ENCODE data around the gene MYD88. TPM values are rescaled to one million over a fixed set of nuclear protein-coding genes. Genes with fewer than 3 reads are reported as not detected.
"Not testable (repeated sequence)": the region's sequence is repeated elsewhere in the genome, so short reads cannot be mapped to it uniquely, and the experiment has no call there.

Gene MYD88
- total RNA-seq, 1 experiment from 2014 or later: 2.1 TPM

GRCh38 chr3:38126121-38126892 lies 12.2 kb upstream of the MYD88 start:
- no peak for DNase-seq (ENCODE audit: low spot score)

DNA sequence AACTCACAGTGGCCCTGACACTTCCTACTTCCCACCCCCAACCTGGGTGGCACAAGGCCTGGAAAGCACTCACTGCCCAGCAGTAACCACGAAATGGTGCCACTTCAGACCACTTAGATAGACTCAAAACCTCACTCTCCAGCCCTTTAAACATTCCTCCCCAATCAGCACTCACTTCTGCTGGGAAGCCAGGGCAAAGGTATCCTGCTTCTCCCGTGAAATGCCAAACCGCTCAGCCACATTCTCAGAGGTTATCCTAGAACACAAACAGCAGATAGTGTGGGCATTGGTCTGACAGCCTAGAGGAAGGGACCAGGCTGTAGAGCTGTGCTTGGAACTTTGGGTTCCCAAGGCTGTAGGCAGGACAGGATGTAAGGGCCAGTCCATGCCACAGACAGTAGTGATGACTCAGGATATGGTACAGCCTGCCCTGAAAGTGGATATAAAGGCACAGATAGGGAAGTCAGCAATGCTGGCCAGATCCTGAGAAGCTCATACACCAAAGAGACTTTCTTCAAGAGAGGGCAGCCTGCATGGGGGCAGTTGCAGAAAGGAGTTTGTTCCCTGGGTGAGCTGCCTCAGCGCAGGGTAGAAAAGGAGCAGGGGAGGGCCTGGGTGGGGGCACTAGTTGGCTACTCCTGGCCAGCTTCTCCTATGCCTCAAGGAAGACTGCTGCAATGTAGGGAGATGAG lies 10.7 kb upstream of the MYD88 start:
- DNase-seq (ENCODE audit: low spot score): no peak

GRCh38 chr3:38128303-38128655 lies 10.2 kb upstream of the MYD88 start:
- no peak for DNase-seq (ENCODE audit: low spot score)

- DNase-seq (ENCODE audit: low spot score): no peak
Measured at GRCh38 chr3:38129058-38129457, 9.4 kb upstream of the MYD88 start.

DNA sequence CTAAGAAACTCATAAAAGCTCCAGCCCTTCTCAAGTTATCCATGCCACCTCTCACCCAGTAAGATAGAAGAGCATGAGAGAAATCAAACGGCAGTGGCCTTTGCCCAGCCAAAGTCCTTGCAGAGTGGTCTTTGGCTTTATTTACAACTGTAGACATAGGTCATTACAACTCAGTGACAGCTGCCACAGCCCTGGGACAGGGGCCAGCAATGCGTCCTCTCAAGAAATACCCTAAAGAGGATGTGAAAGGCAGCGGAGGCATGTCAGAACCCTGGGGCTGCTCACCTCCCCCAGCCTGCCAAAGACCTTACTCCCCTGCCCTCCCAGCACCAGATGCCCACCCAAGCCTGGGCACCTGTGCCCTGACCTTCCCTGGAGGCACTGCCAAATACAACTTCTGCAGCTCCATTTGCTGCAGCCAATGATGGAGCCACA lies 7.8 kb upstream of the MYD88 start:
- no peak for DNase-seq (ENCODE audit: low spot score)

DNA sequence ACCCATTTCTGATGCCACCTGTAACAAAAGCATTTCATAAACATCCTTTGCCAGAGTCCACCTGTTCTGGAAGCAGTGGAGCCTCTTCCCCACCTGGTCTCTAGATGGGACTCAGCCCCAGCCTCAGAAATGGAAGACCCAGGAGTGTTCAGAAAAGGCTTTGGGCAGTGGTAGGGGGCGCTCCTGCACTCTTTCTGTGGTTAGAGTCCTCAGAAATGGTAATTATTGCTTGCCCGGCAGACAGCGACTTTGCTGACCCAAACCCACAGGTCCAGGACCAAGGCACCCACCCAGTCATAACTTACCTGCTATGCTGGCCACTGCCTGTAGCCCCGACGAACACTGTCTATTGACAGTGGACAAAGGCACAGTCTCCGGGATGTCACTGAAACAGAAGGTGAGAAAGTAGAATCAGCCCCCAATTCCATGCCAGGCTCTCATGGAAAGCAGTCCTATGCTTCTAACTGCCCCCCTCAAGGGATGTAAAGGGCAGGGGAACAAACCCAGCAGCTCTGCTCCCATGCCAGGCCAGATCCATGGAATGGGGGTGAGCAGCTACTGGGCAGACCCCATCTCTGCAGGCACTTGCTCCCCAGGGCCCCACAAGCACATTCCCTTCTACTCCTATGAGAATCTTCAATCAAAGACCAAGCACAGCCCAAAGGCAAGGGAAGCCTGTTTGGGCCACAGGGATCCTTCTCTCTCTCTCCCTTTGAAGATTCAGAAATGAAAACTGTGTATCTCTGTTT lies 6.7 kb upstream of the MYD88 start:
- no peak for DNase-seq (ENCODE audit: low spot score)

- no peak for DNase-seq (ENCODE audit: low spot score)
Measured at GRCh38 chr3:38133209-38133556, 5.3 kb upstream of the MYD88 start.

DNA sequence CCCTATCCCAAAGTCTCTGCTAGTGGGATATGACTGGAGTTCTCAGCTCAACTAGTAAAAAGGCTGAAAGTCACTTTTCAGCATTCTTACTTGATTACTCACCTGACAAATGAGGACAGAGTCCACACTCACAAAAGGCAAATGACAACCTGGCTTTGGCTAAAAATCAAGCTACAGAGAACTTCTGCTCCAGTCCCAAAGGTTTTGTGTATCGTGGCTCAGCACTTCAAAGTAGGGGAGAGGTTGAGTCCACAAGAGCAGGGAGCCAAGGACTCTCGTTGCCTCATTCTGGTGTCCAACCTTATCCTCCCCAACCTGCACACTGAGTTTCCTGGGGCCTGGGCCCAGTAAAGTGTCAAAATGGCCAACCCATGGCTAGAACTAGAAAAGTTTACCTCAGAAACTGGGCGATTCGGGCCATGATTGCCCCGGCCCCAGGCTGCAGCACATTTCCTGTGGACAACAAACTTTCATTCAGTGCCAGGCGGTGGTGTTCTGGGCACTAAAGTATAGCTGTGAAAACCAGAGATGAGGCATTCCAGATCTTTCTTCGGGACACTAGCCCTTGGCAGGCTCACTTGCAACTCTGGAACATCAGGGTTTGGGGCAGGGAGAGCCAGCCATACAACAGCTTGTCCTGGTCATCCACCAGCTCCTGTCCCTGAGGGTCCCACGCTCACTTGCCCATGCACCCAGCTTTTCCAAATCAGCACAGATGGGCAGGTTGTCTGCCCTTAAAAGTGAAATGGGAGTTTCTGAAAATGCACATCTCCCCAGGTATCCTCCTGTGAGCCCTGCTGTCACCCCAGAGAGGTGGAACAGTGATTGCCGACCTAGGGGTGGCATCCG lies 4.7 kb upstream of the MYD88 start:
- peak; percentile 21 for DNase-seq (ENCODE audit: low spot score)

DNA sequence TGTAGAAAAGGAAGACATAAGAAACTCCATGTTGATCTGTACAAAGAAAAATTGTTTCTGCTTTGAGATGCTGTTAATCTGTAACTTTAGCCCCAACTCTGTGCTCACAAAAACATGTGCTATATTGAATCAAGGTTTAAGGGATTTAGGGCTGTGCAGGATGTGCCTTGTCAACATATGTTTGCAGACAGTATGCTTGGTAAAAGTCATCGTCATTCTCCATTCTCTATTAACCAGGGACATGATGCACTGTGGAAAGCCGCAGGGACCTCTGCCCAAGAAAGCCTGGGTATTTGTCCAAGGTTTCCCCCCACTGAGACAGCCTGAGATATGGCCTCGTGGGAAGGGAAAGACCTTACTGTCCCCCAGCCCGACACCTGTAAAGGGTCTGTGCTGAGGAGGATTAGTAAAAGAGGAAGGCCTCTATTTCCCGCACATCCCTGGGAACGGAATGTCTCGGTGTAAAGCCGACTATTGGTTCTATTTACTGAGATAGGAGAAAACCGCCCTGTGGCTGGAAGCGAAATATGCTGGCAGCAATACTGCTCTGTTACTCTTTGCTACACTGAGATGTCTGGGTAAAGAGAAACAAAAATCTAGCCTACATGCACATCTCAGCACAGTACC lies 3.8 kb upstream of the MYD88 start:
- not testable (repeated sequence) for DNase-seq (ENCODE audit: low spot score)

DNA sequence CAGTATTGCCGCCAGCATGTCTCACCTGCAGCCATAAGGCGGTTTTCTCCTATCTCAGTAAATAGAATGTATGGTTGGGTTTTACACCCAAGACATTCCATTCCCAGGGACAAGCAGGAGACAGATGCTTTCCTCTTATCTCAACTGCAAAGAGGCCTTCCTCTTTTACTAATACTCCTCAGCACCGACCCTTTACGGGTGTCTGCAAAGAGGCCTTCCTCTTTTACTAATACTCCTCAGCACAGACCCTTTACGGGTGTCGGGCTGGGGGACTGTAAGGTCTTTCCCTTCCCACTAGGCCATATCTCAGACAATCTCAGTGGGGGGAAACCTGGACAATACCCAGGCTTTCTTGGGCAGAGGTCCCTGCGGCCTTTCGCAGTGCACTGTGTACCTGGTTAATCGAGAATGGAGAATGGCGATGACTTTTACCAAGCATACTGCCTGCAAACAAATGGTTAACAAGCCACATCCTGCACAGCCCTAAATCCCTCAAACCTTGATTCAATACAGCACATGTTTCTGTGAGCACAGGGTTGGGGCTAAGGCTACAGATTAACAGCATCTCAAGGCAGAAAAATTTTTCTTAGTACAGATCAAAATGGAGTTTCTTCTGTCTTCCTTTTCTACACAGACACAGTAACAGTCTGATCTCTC lies 2.7 kb upstream of the MYD88 start:
- DNase-seq (ENCODE audit: low spot score): not testable (repeated sequence)

GRCh38 chr3:38136393-38136776 lies 2.1 kb upstream of the MYD88 start:
- DNase-seq (ENCODE audit: low spot score): no peak

DNA sequence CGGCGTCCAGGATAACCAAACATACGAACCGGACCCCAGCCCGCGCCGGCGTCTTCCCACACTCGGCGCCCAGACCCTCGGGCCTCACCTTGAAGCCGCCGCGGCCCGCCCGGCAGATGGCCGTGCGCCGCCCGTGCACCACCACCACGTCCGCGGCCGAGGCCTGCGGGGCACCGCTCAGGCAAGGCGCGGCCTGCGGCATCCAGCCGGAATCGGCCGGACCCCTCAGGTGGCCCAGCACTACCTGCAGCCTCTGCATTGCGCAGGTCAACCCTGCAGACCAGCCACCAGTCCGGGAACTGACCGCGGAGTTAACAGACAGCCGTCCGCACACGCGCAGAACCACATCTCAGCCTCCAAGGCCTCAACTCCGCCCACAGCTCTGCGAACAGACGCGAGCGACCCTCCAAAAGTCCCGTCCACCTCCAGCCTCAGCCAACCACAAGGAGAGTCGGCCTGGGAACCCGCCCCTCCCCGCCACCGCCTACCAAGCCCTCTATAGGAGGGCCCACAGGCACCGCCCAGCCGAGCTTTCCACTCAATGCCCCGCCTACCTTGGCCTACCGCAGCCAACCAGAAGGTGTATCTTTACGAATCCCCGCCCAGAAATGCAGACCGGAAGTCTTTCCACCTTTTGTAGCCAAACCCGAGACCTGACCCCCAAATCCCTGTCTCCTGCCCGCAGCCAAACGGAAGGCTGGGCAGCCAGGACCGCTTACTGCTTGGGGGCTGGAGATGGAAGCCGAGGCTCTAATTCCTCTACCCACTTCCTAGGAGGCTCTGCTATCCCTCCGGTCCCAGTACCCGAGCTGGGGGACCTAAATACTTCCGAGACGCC lies 1.5 kb upstream of the MYD88 start, which contains the start of gene ACAA1:
TSS of gene ACAA1 (minus strand) at position 351 of the 838 bp plus-strand sequence. CDS start at position 259, 92 bp downstream.
- peak; percentile 99 for DNase-seq (ENCODE audit: low spot score)

GRCh38 chr3:38137615-38138348 lies 679 bp upstream of the MYD88 start:
- no peak for DNase-seq (ENCODE audit: low spot score)

- no peak for DNase-seq (ENCODE audit: low spot score)
Measured at GRCh38 chr3:38139191-38139590, 730 bp downstream of the MYD88 start.

GRCh38 chr3:38139652-38140051 lies 1.2 kb downstream of the MYD88 start:
- no peak for DNase-seq (ENCODE audit: low spot score)

- DNase-seq (ENCODE audit: low spot score): no peak
Measured at GRCh38 chr3:38140326-38141172, 2.1 kb downstream of the MYD88 start.

DNA sequence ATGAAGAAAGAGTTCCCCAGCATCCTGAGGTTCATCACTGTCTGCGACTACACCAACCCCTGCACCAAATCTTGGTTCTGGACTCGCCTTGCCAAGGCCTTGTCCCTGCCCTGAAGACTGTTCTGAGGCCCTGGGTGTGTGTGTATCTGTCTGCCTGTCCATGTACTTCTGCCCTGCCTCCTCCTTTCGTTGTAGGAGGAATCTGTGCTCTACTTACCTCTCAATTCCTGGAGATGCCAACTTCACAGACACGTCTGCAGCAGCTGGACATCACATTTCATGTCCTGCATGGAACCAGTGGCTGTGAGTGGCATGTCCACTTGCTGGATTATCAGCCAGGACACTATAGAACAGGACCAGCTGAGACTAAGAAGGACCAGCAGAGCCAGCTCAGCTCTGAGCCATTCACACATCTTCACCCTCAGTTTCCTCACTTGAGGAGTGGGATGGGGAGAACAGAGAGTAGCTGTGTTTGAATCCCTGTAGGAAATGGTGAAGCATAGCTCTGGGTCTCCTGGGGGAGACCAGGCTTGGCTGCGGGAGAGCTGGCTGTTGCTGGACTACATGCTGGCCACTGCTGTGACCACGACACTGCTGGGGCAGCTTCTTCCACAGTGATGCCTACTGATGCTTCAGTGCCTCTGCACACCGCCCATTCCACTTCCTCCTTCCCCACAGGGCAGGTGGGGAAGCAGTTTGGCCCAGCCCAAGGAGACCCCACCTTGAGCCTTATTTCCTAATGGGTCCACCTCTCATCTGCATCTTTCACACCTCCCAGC lies 2.9 kb downstream of the MYD88 start:
- DNase-seq (ENCODE audit: low spot score): no peak

All from A172 (cell line).